ENCODE data around the gene UBQLN3.

UBQLN3 gene

DNA sequence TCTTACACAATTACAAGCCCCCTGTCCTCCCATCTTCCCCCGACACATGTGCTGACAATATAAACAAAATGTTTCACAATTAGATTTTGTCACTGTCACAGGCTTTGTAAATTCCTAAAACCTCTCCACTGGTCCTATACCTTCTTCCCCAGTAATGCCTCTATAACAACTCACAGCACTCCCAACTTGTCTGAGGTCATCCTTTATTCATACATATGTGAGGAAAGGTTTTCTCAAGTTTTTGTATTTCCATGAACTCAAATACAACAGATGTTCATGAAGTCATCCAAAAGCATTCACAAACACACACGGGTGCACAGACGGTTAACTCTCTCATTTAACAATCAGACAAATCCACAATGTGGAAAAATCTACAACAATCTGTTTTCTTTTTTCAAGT is 36.7 kb upstream of the UBQLN3 start:
- H3K4me3 ChIP-seq (ENCODE audit: low read depth, low read length): no peak overlapping the region
- POLR2A ChIA-PET: no interaction called here
- no peak overlapping the region for H3K27ac ChIP-seq (ENCODE audit: extremely low read depth, low read depth, low read length)
- H3K9me3 ChIP-seq (ENCODE audit: control insufficient read depth, insufficient read depth, low read depth, low read length): no peaks in the 10 kb centered on the region
- TF ChIP-seq ZBTB20 (tag by site-specific recombination; IDR thresholded peaks at IDR 0.05): no peak
- TF ChIP-seq ZNF621 (tag by site-specific recombination; IDR thresholded peaks at IDR 0.05): no peak
- no peak for TF ChIP-seq ZFP69B (tag by site-specific recombination; IDR thresholded peaks at IDR 0.05)
- TF ChIP-seq ZNF626 (tag by site-specific recombination; IDR thresholded peaks at IDR 0.05): no peak
- no peak for TF ChIP-seq ZNF10 (tag by site-specific recombination; IDR thresholded peaks at IDR 0.05)
- no peak for TF ChIP-seq SCRT2 (tag by site-specific recombination; IDR thresholded peaks at IDR 0.05)
- TF ChIP-seq ZNF121 (tag by site-specific recombination; IDR thresholded peaks at IDR 0.05): no peak
- TF ChIP-seq HOXD13 (CRISPR knock-in tag; IDR thresholded peaks at IDR 0.05; ENCODE audit: borderline replicate concordance): no peak
- H3K36me3 ChIP-seq (ENCODE audit: control insufficient read depth in 2 of 2, insufficient read depth in 1 of 2, low read length in 2 of 2): no peaks in the 10 kb centered on the region
- H3K4me1 ChIP-seq (ENCODE audit: control insufficient read depth, insufficient read depth, low read length): no peaks in the 10 kb centered on the region
- CTCF ChIA-PET: interaction anchor here (0.7 kb wide), 1 partner anchor 70 kb away, joined by 4 read pairs; no protein-coding TSS in a partner anchor

DNA sequence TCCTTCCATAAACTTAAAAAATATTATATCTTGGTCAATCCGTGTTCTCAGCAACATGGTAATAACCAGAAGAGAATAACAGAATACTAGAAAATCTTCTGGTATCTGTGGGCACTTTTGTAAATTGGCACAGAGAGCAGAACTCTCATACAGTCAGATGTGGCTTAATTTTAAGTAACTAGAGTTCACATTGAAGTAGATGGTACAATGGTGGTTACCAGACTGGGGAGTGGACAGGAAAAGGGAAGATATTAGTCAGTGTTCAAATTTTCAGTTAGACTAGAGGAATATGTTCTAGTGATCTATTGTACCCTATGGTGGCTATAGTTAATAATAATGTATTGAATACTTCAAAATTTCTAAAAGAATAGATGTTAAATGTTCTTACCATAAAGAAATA is 31.7 kb upstream of the UBQLN3 start:
- Histone ChIP-seq H3K9me3 (ENCODE audit: control insufficient read depth, insufficient read depth, low read depth, low read length) (no peaks in the 10 kb centered on the region), H3K4me1 (ENCODE audit: control insufficient read depth, insufficient read depth, low read length) (no peaks in the 10 kb centered on the region), H3K4me3 (ENCODE audit: low read depth, low read length) (no peak overlapping the region), H3K27ac (ENCODE audit: extremely low read depth, low read depth, low read length) (no peak overlapping the region), H3K36me3 (ENCODE audit: control insufficient read depth in 2 of 2, insufficient read depth in 1 of 2, low read length in 2 of 2) (no peaks in the 10 kb centered on the region)
- ChIA-PET CTCF (no interaction called here), POLR2A (no interaction called here)
- TF ChIP-seq ZNF202 (tag by site-specific recombination; IDR thresholded peaks at IDR 0.05; ENCODE audit: borderline replicate concordance) (no peak), ZIC2 (tag by site-specific recombination; IDR thresholded peaks at IDR 0.05) (no peak), ZNF544 (tag by site-specific recombination; IDR thresholded peaks at IDR 0.05) (no peak), EGR2 (tag by site-specific recombination; IDR thresholded peaks at IDR 0.05; ENCODE audit: low read depth) (no peak), ZNF311 (tag by site-specific recombination; IDR thresholded peaks at IDR 0.05; ENCODE audit: borderline replicate concordance) (no peak), ZNF114 (tag by site-specific recombination; IDR thresholded peaks at IDR 0.05) (no peak), ZNF660 (tag by site-specific recombination; IDR thresholded peaks at IDR 0.05) (no peak), PRDM1 (tag by site-specific recombination; IDR thresholded peaks at IDR 0.05) (no peak), GLI4 (tag by site-specific recombination; IDR thresholded peaks at IDR 0.05) (no peak), ZNF175 (tag by site-specific recombination; IDR thresholded peaks at IDR 0.05) (no peak), ZNF132 (tag by site-specific recombination; IDR thresholded peaks at IDR 0.05; ENCODE audit: borderline replicate concordance) (no peak)
- TF ChIP-seq, protein P1, sequence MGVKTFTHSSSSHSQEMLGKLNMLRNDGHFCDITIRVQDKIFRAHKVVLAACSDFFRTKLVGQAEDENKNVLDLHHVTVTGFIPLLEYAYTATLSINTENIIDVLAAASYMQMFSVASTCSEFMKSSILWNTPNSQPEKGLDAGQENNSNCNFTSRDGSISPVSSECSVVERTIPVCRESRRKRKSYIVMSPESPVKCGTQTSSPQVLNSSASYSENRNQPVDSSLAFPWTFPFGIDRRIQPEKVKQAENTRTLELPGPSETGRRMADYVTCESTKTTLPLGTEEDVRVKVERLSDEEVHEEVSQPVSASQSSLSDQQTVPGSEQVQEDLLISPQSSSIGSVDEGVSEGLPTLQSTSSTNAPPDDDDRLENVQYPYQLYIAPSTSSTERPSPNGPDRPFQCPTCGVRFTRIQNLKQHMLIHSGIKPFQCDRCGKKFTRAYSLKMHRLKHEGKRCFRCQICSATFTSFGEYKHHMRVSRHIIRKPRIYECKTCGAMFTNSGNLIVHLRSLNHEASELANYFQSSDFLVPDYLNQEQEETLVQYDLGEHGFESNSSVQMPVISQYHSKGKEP (tag by site-specific recombination; IDR thresholded peaks at IDR 0.05): no peak

DNA sequence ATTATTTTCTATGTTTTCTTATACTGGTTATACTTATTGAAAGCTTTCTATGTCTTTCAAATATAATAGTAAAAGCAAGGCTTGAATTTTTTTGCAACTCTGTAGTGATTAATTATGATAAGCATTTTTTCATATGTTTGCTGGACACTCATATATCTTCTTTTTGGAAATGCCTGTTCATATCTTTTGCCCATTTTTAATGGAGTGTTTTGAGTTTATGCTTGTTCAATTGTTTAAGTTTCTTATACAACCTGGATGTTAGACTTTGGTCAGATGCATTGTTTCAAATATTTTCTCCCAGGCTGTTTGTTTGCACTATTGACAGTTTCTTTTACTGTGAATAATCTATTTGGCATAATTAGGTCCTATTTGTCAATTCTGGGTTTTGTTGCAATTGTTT is 26.7 kb upstream of the UBQLN3 start:
- Histone ChIP-seq H3K4me1 (ENCODE audit: control insufficient read depth, insufficient read depth, low read length) (no peaks in the 10 kb centered on the region), H3K36me3 (ENCODE audit: control insufficient read depth in 2 of 2, insufficient read depth in 1 of 2, low read length in 2 of 2) (no peaks in the 10 kb centered on the region), H3K4me3 (ENCODE audit: low read depth, low read length) (no peak overlapping the region), H3K27ac (ENCODE audit: extremely low read depth, low read depth, low read length) (no peak overlapping the region), H3K9me3 (ENCODE audit: control insufficient read depth, insufficient read depth, low read depth, low read length) (no peaks in the 10 kb centered on the region)
- ChIA-PET POLR2A (no interaction called here), CTCF (no interaction called here)
- TF ChIP-seq OVOL3 (tag by site-specific recombination; IDR thresholded peaks at IDR 0.05) (no peak), ZFHX2 (tag by site-specific recombination; conservative IDR thresholded peaks at IDR 0.05) (no peak), ZNF211 (tag by site-specific recombination; IDR thresholded peaks at IDR 0.05; ENCODE audit: low read depth) (no peak), ZNF777 (tag by site-specific recombination; IDR thresholded peaks at IDR 0.05; ENCODE audit: borderline replicate concordance) (no peak), ZNF221 (tag by site-specific recombination; IDR thresholded peaks at IDR 0.05; ENCODE audit: borderline replicate concordance) (no peak), ZNF768 (tag by site-specific recombination; IDR thresholded peaks at IDR 0.05) (no peak), ZNF585B (tag by site-specific recombination; IDR thresholded peaks at IDR 0.05) (no peak), ZNF175 (tag by site-specific recombination; IDR thresholded peaks at IDR 0.05) (no peak), KLF10 (tag by site-specific recombination; IDR thresholded peaks at IDR 0.05) (no peak), ZNF37A (tag by site-specific recombination; IDR thresholded peaks at IDR 0.05) (no peak), ZNF433 (tag by site-specific recombination; IDR thresholded peaks at IDR 0.05; ENCODE audit: low read depth) (no peak), GLI4 (tag by site-specific recombination; IDR thresholded peaks at IDR 0.05) (no peak), GLIS2 (tag by site-specific recombination; IDR thresholded peaks at IDR 0.05) (no peak), RBAK (tag by site-specific recombination; IDR thresholded peaks at IDR 0.05) (no peak), ZNF558 (tag by site-specific recombination; IDR thresholded peaks at IDR 0.05) (no peak), ZSCAN23 (tag by site-specific recombination; IDR thresholded peaks at IDR 0.05) (no peak)
- TF ChIP-seq, protein P2, sequence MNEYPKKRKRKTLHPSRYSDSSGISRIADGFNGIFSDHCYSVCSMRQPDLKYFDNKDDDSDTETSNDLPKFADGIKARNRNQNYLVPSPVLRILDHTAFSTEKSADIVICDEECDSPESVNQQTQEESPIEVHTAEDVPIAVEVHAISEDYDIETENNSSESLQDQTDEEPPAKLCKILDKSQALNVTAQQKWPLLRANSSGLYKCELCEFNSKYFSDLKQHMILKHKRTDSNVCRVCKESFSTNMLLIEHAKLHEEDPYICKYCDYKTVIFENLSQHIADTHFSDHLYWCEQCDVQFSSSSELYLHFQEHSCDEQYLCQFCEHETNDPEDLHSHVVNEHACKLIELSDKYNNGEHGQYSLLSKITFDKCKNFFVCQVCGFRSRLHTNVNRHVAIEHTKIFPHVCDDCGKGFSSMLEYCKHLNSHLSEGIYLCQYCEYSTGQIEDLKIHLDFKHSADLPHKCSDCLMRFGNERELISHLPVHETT (tag by site-specific recombination; IDR thresholded peaks at IDR 0.05): no peak

All from HEK293 (cell line).